Measurements from ENCODE around the gene TRIM37.
"Not testable (repeated sequence)": the region's sequence is repeated elsewhere in the genome, so short reads cannot be mapped to it uniquely, and the experiment has no call there.

Gene TRIM37

GRCh38 chr17:59108400-59109102 lies 1.9 kb upstream of the TRIM37 start:
- no peak for DNase-seq

GRCh38 chr17:59107306-59107670 lies 608 bp upstream of the TRIM37 start:
- no peak for DNase-seq

GRCh38 chr17:59105852-59106462 lies 723 bp downstream of the TRIM37 start:
- peak; percentile 80 for DNase-seq

GRCh38 chr17:59101178-59101577 lies 5.5 kb downstream of the TRIM37 start:
- DNase-seq = no peak

- no peak for DNase-seq
Observed at GRCh38 chr17:59097876-59098275, 8.8 kb downstream of the TRIM37 start.

GRCh38 chr17:59094861-59095530 lies 11.7 kb downstream of the TRIM37 start:
- no peak for DNase-seq

GRCh38 chr17:59093702-59094231 lies 12.9 kb downstream of the TRIM37 start:
- no peak for DNase-seq

- no peak for DNase-seq
Observed at GRCh38 chr17:59093145-59093701, 13.5 kb downstream of the TRIM37 start.

GRCh38 chr17:59090593-59090992 lies 16.1 kb downstream of the TRIM37 start:
- DNase-seq = not testable (repeated sequence)

GRCh38 chr17:59084154-59084553 lies 22.5 kb downstream of the TRIM37 start:
- DNase-seq = no peak

DNA sequence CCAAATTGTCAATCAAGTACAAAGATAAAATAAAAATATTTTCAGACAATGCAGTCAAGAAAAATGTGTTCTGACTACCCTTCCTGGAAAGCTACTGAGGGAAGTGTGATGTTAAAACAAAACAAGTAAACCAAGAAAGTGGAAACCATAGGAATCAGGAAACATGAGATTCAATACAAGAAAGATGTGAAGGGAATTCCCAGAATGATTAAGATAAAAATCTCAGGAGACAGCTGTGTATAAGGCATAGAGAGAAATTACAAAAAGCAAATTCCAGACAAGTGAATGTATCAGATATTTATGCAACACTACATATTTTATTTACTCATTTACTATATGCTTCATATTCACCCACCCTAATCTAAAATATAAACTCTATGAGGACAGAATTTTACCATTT lies 32.2 kb downstream of the TRIM37 start:
- DNase-seq = no peak

- no peak for DNase-seq
Observed at GRCh38 chr17:59073972-59074371, 32.7 kb downstream of the TRIM37 start.

DNA sequence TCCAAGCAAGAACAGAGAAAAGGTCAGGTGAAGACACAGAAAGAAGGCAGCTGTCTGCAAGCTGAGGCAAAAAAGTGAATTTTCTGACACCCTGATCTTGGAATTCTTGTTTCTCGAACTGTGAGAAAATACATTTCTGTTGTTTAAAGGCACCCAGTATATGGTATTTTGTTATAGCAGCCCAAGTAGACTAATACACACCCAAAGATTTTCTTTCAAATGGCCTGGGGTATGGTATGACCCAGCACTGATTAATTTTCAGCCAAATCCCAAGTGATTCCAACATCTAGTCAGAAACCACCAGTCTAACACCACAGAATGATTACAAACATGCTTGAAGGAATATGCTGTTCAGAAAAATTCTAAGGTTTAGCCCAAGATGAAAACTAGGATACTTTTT lies 36.8 kb downstream of the TRIM37 start:
- no peak for DNase-seq

DNA sequence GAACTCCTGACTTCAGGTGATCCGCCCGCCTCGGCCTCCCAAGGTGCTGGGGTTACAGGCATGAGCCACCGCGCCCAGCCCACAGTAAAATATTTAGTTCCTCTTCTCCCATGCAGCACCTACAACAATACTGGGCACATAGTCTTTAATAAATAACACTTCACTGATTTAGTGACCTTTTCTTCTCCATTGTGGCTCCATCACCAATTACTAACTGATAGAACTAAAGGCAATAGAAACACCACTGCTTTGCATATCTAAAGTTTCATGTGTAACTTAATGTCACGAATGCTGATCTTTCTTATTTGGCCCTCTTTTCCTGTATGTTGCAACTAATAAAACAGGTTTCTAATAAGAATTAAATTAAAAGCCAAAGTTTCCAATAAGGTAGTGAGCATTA lies 38.9 kb downstream of the TRIM37 start:
- no peak for DNase-seq

DNA sequence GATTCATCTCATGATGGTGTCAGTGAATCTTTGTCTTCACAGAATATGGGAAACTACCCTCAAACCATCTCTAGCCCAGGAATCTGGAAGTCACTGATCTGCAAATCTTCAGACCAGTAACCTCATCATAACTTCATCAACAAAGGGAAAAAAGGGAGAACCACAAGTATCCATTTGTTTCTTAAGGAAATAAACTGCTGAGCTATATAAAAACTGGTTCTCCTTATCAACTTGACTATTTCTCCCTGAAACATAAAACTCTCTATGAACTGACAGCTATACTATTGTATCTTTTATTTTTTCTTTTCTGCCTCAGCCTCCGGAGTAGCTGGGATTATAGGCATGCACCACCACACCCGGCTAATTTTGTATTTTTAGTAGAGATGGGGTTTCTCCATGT lies 39.3 kb downstream of the TRIM37 start:
- no peak for DNase-seq

GRCh38 chr17:59062509-59062908 lies 44.2 kb downstream of the TRIM37 start:
- no peak for DNase-seq

DNA sequence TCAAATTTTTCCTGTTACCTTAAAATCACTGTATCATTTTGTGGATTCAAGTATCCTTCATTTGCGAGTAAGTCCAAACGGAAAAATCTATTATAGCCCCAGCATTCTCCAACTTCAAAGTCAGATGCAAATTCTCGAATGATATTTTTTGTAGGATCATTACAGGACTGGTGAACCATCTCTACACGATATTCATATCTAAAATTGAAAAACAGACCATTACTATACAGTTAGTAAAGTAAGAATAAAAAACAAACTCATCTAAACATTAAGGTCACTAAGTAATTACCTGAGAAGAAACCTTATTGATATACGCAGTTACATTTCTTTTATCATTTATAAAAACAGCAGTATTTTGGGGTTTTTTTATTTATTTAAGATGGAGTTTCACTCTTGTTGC lies 49.8 kb downstream of the TRIM37 start:
- DNase-seq = no peak

GRCh38 chr17:59049798-59050197 lies 56.9 kb downstream of the TRIM37 start:
- no peak for DNase-seq

GRCh38 chr17:59047616-59048015 lies 59.1 kb downstream of the TRIM37 start:
- DNase-seq = no peak

DNA sequence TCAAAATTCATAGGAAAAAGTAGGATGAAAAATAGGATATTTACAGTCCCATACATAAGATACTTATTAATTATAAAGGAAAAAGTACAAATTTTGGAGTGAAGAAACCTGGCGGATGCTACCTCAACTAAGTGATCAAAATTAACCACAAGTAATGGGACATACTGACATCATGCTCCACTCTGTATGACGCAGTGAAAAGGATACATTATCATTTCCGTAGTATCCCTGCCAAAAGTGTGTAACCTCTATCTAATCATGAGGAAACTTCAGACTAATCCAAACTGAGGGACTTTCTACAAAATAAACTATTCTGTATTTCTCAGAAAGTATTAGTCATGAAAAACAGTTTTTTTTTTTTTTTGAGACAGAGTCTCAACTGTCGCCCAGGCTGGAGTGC lies 60.5 kb downstream of the TRIM37 start:
- peak; percentile 1 for DNase-seq

DNA sequence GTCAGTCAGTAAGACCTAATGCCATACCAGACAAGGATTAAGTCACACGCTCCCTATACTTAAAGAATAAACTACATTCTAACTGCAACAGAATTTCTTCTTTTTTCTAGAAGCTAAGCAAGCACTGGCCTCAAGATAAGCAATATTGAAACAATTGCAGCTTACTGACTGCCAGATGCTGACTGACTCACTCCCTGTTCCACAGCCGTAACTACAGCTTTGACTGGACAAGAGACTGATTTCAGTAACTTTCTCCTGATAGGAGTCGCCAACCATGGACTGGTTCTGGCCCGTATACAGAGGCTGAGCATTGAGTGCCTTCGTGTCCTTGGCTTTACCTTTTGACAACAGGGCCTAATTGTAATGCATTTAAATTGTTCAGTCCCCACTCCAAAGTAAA lies 67.9 kb downstream of the TRIM37 start:
- peak; percentile 87 for DNase-seq

- DNase-seq = no peak
Observed at GRCh38 chr17:59037960-59038359, 68.7 kb downstream of the TRIM37 start.

DNA sequence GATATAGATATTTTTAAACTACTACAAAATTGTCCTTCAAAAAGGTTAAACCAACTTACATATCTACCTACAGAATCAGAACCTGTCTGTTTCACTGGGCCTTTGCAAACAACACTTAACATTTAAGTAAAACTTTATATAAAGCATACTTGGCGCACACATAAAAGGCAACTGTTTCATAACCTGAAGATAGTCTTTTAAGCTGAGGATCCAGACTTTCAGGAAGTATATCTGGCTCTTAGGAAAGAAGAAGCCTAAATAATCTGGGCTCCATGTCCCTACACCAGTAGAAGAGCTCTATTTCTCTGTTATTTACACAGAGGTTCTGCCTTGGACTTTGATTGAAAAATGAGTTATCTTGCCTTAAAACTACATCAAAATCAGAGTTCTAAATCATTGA lies 75.9 kb downstream of the TRIM37 start:
- DNase-seq = no peak

DNA sequence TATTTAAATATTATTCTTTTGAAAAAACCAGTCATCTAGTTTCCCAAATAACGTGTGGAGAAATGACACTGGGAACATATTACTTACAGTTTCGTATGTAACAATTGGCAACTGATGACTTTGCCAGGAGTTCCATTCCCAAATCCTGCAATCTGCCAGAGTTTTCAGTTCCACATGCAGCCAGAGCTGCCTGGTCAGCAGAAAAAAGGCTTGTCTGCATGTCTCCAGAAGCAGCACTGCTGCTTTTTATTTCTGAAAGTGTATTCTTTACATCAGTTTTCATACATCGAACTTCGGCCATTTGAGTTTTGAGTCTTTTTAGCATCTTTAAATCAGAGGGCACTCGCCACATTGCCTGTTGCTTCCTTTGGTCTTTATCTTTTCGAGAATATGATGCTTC lies 78.4 kb downstream of the TRIM37 start:
- no peak for DNase-seq
